GM12878 (cell line): ENCODE results near the gene GALT. TPM values are rescaled to one million over a fixed set of nuclear protein-coding genes. Genes with fewer than 3 reads are reported as not detected.
A peak's percentile ranks its signal among the peaks of the same experiment; 100 is the strongest.

ENCODE experiments used
- ATAC-seq: fragments of 200-7000 bp; cut with Tn5 transposase; 3 replicates; pipeline ENCODE4 v1.9.1; 2020; ENCODE audit warnings: mild to moderate bottlenecking, moderate library complexity
- BruUV-seq: library from RNA; stranded (reverse); fragments of 400-500 nt; replicated peaks from 2 replicates; lab custom pipeline; 2021; lab: Mats Ljungman, UMichigan
- CTCF ChIA-PET: fragments of 300-600 bp; sonication (Branson Sonifier 250); formaldehyde crosslinking; extraction: SDS; loops from one replicate; lab custom pipeline; 2021; ENCODE audit warnings: inconsistent platforms; lab: Yijun Ruan, JAX
- POLR2A ChIA-PET: fragments of 350-600 bp; formaldehyde crosslinking; extraction: SDS; loops from one replicate; lab custom pipeline; 2021; ENCODE audit warnings: inconsistent platforms; lab: Charles Lee
- RAD21 ChIA-PET: fragments of 300-600 bp; sonication (Branson Sonifier 250); formaldehyde crosslinking; loops from one replicate; lab custom pipeline; 2023; ENCODE audit warnings: antibody characterized with exemption; ENCODE audit not compliant: unreplicated experiment; lab: Charles Lee
- SMC1A ChIA-PET: fragments of 300-600 bp; sonication (Branson Sonifier 250); formaldehyde crosslinking; loops from one replicate; lab custom pipeline; 2023; ENCODE audit not compliant: unreplicated experiment, uncharacterized antibody; lab: Charles Lee
- DNase-seq: peaks from one replicate; pipeline ENCODE4 v3.0.0-alpha.2; 2011; ENCODE audit warnings: low read depth, low spot score
- FAIRE-seq: peaks from 3 replicates; lab custom pipeline; 2011; peaks lifted over from hg19 to GRCh38; lab: Jason Lieb, UNC
- H2AFZ ChIP-seq: 2 replicates; pipeline ENCODE4 v1.6.0; 2011; ENCODE audit warnings: low read depth, low read length, control low read depth; ENCODE audit not compliant: control insufficient read depth
- H3K27ac ChIP-seq: 2 replicates; pipeline ENCODE4 v1.5.1; 2011; ENCODE audit warnings: control low read depth; ENCODE audit not compliant: control insufficient read depth, insufficient read depth
- H3K27me3 ChIP-seq, 2 experiments: replicated peaks in 1 of 2; 2 replicates each; pipeline versions ENCODE4 v1.6.0 to v1.6.1; 2011; ENCODE audit warnings: low read length in 1 of 2; ENCODE audit not compliant: control insufficient read depth in 2 of 2, insufficient read depth in 2 of 2
- H3K36me3 ChIP-seq, 2 experiments: 2 replicates each; pipeline ENCODE4 v1.5.1; 2011; ENCODE audit warnings: low read length in 1 of 2; ENCODE audit not compliant: control insufficient read depth in 2 of 2, insufficient read depth in 2 of 2
- H3K4me1 ChIP-seq: 2 replicates; pipeline ENCODE4 v1.6.1; 2011; ENCODE audit warnings: mild to moderate bottlenecking, low read length, moderate library complexity, mixed read lengths; ENCODE audit not compliant: control insufficient read depth, insufficient read depth
- H3K4me2 ChIP-seq: 2 replicates; pipeline ENCODE4 v1.6.0; 2011; ENCODE audit warnings: control low read depth; ENCODE audit not compliant: control insufficient read depth, insufficient read depth
- H3K4me3 ChIP-seq: fragments of 200-600 bp; sonication (generic); 2 replicates; pipeline ENCODE4 v1.5.1; 2016
- H3K79me2 ChIP-seq: 2 replicates; pipeline ENCODE4 v1.6.0; 2011; ENCODE audit warnings: low read length; ENCODE audit not compliant: control insufficient read depth, insufficient read depth
- H3K9ac ChIP-seq: 2 replicates; pipeline ENCODE4 v1.8.0; 2011; ENCODE audit warnings: low read length, control low read depth, mixed read lengths; ENCODE audit not compliant: control insufficient read depth, insufficient read depth
- H3K9me3 ChIP-seq: replicated peaks from 3 replicates; pipeline ENCODE4 v1.5.1; 2011; ENCODE audit warnings: mild to moderate bottlenecking, low read length; ENCODE audit not compliant: control insufficient read depth, insufficient read depth
- H4K20me1 ChIP-seq: 2 replicates; pipeline ENCODE4 v1.6.0; 2011; ENCODE audit not compliant: control insufficient read depth, insufficient read depth
- BACH1 ChIP-seq: fragments of 450-650 bp; IDR thresholded peaks from 2 replicates; pipeline ENCODE4 v1.6.1; 2017; ENCODE audit warnings: mild to moderate bottlenecking, borderline replicate concordance
- EED ChIP-seq: sonication (generic); IDR thresholded peaks from 2 replicates; pipeline ENCODE4 v1.6.1; 2016; ENCODE audit warnings: antibody characterized with exemption, low read depth
- GATAD2B ChIP-seq: fragments of 450-650 bp; conservative IDR thresholded peaks from 2 replicates; pipeline ENCODE4 v1.6.1; 2017; ENCODE audit warnings: low read depth, mild to moderate bottlenecking, moderate library complexity
- HDAC2 ChIP-seq: fragments of 200-600 bp; sonication (generic); IDR thresholded peaks from 2 replicates; pipeline ENCODE4 v1.6.1; 2017
- IKZF2 ChIP-seq, 2 experiments: fragments of 450-650 bp; IDR thresholded peaks; 2 replicates each; pipeline ENCODE4 v1.6.1; 2017; ENCODE audit warnings: mild to moderate bottlenecking in 2 of 2, moderate library complexity in 2 of 2
- JUND ChIP-seq: IDR thresholded peaks from 2 replicates; pipeline ENCODE4 v1.6.1; 2012; ENCODE audit warnings: low read depth, mild to moderate bottlenecking, low read length, improper control_type of control experiment, moderate library complexity
- KAT2A ChIP-seq: conservative IDR thresholded peaks from 2 replicates; pipeline ENCODE4 v1.6.1; 2011; ENCODE audit warnings: low read depth, low read length; ENCODE audit not compliant: control insufficient read depth
- MYB ChIP-seq: fragments of 150-350 bp; IDR thresholded peaks from 2 replicates; pipeline ENCODE4 v1.6.1; 2014; ENCODE audit warnings: mild to moderate bottlenecking, low read depth, low read length, borderline replicate concordance
- MYC ChIP-seq: IDR thresholded peaks from 2 replicates; pipeline ENCODE4 v1.6.1; 2011; ENCODE audit warnings: mild to moderate bottlenecking, low read length, moderate library complexity, inconsistent platforms; ENCODE audit not compliant: insufficient read depth, insufficient replicate concordance, insufficient read length, severe bottlenecking
- RCOR1 ChIP-seq: conservative IDR thresholded peaks from 2 replicates; pipeline ENCODE4 v1.6.1; 2012; ENCODE audit warnings: low read depth, low read length, improper control_type of control experiment
- RELA ChIP-seq: fragments of 450-650 bp; IDR thresholded peaks from 2 replicates; pipeline ENCODE4 v1.8.0; 2014; ENCODE audit warnings: borderline replicate concordance; ENCODE audit not compliant: partially characterized antibody
- SIN3A ChIP-seq: IDR thresholded peaks from 2 replicates; pipeline ENCODE4 v1.6.1; 2012; ENCODE audit warnings: low read depth, low read length, improper control_type of control experiment
- SMAD1 ChIP-seq: fragments of 450-650 bp; IDR thresholded peaks from 2 replicates; pipeline ENCODE4 v1.6.1; 2018; ENCODE audit warnings: mild to moderate bottlenecking, low read depth; ENCODE audit not compliant: partially characterized antibody
- SREBF1 ChIP-seq: IDR thresholded peaks from 2 replicates; pipeline ENCODE4 v1.6.1; 2012; ENCODE audit warnings: mild to moderate bottlenecking, low read length
- TAF1 ChIP-seq: IDR thresholded peaks from 2 replicates; pipeline ENCODE4 v1.6.1; 2011; ENCODE audit warnings: mild to moderate bottlenecking, low read depth, low read length, borderline replicate concordance
- ZNF384 ChIP-seq: IDR thresholded peaks from 2 replicates; pipeline ENCODE4 v1.6.1; 2012; ENCODE audit warnings: low read depth, mild to moderate bottlenecking, low read length, improper control_type of control experiment, borderline replicate concordance
- ZNF592 ChIP-seq: fragments of 450-650 bp; IDR thresholded peaks from 2 replicates; pipeline ENCODE4 v1.6.1; 2017; ENCODE audit warnings: mild to moderate bottlenecking, moderate library complexity
- WGBS: methylation state at CpG from one replicate; pipeline ENCODE4 v1.1.6; 2016; ENCODE audit warnings: low lambda C conversion rate; ENCODE audit not compliant: insufficient replicate concordance, insufficient coverage; ENCODE audit errors: missing lambda C conversion rate; 5-methylcytosine and 5-hydroxymethylcytosine counted together
- in situ Hi-C: fragments of 300-500 bp; cut with MboI; formaldehyde crosslinking; loops from 9 replicates; pipeline ENCODE4 v1.14.3; 2018; ENCODE audit warnings: mixed read lengths
- intact Hi-C: fragments of 100-400 bp; cut with micrococcal nuclease; formaldehyde crosslinking; loops from one replicate; pipeline ENCODE4 v1.14.2; 2022; ENCODE audit not compliant: unreplicated experiment
- polyA plus RNA-seq, 11 experiments: library from polyadenylated mRNA; depleted of rRNA in 4 of 11; unstranded in 6 of 11; stranded (reverse) in 5 of 11; fragments of >200 nt; fragmentation: Nextera tagmentation in 4 of 11; fragmentation: Illumina TruSeq in 1 of 11; extraction: Ambion mirVana in 4 of 11; extraction: Trizol in 1 of 11; gene quantifications; 1 replicate in 1 of 11; 2 replicates in 10 of 11; pipeline versions ENCODE4 v1.2.1 to v1.2.3, GENCODE V29; 2011 to 2016; ENCODE audit warnings: inconsistent platforms in 2 of 11, missing spikeins in 2 of 11, low read depth in 1 of 11
- total RNA-seq, 4 experiments: library from RNA; depleted of rRNA in 3 of 4; stranded (reverse); fragments of >200 nt in 3 of 4; fragmentation: Illumina TruSeq in 1 of 4; extraction: Trizol in 1 of 4; gene quantifications; 2 replicates each; pipeline versions ENCODE4 v1.2.1 to v1.2.3, GENCODE V29; 2013 to 2021
- TF ChIP-seq, protein P1 (sequence below): fragments of 450-650 bp; IDR thresholded peaks from 2 replicates; pipeline ENCODE4 v1.6.1; 2016; ENCODE audit warnings: mild to moderate bottlenecking

The GALT gene
- total and polyA plus RNA-seq, 10 of the 15 experiments (the other 5 are each of a cell fraction or from before 2014, with no cell fraction given), result 9.3 to 34.1 (median 26.9) TPM

DNA sequence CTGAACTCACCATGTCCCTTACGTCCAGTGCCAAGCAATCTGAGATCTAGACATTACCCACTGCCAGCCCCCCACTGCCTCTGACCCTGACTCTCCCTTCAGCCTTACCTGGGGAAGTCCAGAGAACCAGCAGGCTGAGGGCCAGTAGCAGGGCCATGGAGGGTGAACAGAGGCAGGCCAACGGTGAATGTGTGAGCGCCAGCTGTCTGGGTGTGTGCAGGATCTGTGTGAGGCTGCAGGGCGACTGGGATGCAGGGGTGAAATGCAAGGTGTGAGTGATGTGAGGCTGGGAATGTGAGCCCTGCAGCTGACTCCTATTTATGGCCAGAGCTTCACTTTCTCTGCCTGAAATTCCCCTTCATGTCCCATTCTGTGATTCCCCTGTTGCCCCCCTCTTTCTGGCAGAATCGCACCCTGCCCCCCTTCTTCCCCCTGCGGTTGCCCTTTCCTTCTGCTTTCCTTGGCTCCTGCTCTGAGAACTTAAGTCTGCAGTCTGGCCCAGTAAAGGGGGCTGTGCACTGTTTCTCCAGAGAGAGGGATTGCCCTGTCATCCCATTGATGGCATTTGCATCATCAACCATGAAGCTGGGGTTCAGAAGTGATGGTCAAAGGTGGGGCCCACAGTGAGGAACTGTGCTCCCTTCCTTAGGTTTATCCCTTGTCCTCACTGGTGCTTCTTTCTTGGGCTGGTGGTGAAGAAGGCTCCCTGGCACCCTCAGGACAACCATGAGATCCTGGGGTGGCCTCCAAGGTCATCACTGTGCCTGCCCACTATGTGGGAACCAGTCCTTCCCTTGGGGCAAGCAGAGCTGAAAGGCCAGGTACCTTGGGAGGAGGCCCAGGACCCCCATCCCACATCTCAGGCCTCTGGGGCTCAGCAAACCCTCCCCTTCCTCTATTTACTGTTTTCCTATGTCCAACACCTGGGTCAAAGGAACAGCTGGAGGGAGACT lies 44.8 kb downstream of the GALT start, which contains the start of gene CCL19:
Gene CCL19, minus strand, starts transcription at position 294 of the 953 bp plus-strand sequence. Its CDS starts 137 bp downstream, at position 157.
- BruUV-seq, result no TSS peak
- no peak for DNase-seq
- no peak for ATAC-seq
- Histone ChIP-seq H4K20me1 (no peaks in the 10 kb centered on the region), H3K9ac (no peak within 1 kb of the TSS), H3K27me3 (no peaks in the 10 kb centered on the region; a peak in 2 of 4 replicates), H3K4me3 (no peak within 1 kb of the TSS), H3K9me3 (no peaks in the 10 kb centered on the region), H3K4me2 (peak within 1 kb of the TSS; percentile 31; the same call in 1 of the 2 replicates), H3K4me1 (peaks cover 16% of the 10 kb centered on the region), H3K36me3 (no peaks in the 10 kb centered on the region), H3K27ac (no peak within 1 kb of the TSS), H3K79me2 (no peaks in the 10 kb centered on the region), H2AFZ (no peak within 1 kb of the TSS)
- ChIA-PET RAD21 (no interaction called here), SMC1A (no interaction called here), POLR2A (no interaction called here), CTCF (interaction anchor here (1.0 to 1.6 kb wide), 2 partner anchors 9 to 11 kb away, joined by 3 to 7 read pairs; no protein-coding TSS in a partner anchor)
- in situ Hi-C loops, result no loop called here
- WGBS, result 16% methylated on average over 6 of the region's 6 CpGs
- intact Hi-C loops, result no loop called here
- no peak for FAIRE-seq
- TF ChIP-seq, protein P1, sequence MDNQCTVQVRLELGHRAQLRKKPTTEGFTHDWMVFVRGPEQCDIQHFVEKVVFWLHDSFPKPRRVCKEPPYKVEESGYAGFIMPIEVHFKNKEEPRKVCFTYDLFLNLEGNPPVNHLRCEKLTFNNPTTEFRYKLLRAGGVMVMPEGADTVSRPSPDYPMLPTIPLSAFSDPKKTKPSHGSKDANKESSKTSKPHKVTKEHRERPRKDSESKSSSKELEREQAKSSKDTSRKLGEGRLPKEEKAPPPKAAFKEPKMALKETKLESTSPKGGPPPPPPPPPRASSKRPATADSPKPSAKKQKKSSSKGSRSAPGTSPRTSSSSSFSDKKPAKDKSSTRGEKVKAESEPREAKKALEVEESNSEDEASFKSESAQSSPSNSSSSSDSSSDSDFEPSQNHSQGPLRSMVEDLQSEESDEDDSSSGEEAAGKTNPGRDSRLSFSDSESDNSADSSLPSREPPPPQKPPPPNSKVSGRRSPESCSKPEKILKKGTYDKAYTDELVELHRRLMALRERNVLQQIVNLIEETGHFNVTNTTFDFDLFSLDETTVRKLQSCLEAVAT, result no peak
- TF ChIP-seq MYC (no peak), RELA (no peak), IKZF2 (IDR thresholded peaks at IDR 0.05) (no peak), SMAD1 (no peak), JUND (no peak), MYB (no peak), TAF1 (no peak), EED (no peak), BACH1 (no peak), GATAD2B (no peak), ZNF384 (no peak), KAT2A (no peak), SREBF1 (no peak), RCOR1 (no peak), ZNF592 (no peak), HDAC2 (no peak), SIN3A (no peak)
